Adrenal gland (tissue), 5 donors: ENCODE data around the gene BRF1.

Source experiments
- CTCF ChIP-seq, 6 experiments: fragments of 450-650 bp in 4 of 6; fragments of 200-600 bp in 2 of 6; sonication (generic) in 1 of 6; IDR thresholded peaks; 1 replicate in 5 of 6; 2 replicates in 1 of 6; pipeline versions ENCODE4 v1.5.1 to v1.8.0; 2016 to 2021; ENCODE audit warnings: antibody characterized with exemption in 6 of 6, mild to moderate bottlenecking in 2 of 6, moderate library complexity in 1 of 6
- POLR2A ChIP-seq, 2 donors: fragments of 450-650 bp; IDR thresholded peaks; one replicate each; pipeline ENCODE4 v1.6.1; 2017; ENCODE audit warnings: antibody characterized with exemption in 2 of 2, mild to moderate bottlenecking in 2 of 2, moderate library complexity in 1 of 2
- donor health status: DM: no; HTN: no; CAD: no.

GRCh38 chr14:105257464-105257863, 43.3 kb downstream of the BRF1 start:
- no peak for TF ChIP-seq CTCF (IDR thresholded peaks at IDR 0.05)
- TF ChIP-seq POLR2A (IDR thresholded peaks at IDR 0.05), result no peak
